Medulla oblongata (tissue), 1 donor: ENCODE results near the gene FAM234A.
"Not testable (repeated sequence)": the region's sequence is repeated elsewhere in the genome, so short reads cannot be mapped to it uniquely, and the experiment has no call there.

ENCODE experiments used
- DNase-seq: peaks from one replicate; pipeline ENCODE4 v3.0.0-alpha.2; 2015; ENCODE audit errors: extremely low spot score

Gene FAM234A, protein sequence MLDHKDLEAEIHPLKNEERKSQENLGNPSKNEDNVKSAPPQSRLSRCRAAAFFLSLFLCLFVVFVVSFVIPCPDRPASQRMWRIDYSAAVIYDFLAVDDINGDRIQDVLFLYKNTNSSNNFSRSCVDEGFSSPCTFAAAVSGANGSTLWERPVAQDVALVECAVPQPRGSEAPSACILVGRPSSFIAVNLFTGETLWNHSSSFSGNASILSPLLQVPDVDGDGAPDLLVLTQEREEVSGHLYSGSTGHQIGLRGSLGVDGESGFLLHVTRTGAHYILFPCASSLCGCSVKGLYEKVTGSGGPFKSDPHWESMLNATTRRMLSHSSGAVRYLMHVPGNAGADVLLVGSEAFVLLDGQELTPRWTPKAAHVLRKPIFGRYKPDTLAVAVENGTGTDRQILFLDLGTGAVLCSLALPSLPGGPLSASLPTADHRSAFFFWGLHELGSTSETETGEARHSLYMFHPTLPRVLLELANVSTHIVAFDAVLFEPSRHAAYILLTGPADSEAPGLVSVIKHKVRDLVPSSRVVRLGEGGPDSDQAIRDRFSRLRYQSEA

DNA sequence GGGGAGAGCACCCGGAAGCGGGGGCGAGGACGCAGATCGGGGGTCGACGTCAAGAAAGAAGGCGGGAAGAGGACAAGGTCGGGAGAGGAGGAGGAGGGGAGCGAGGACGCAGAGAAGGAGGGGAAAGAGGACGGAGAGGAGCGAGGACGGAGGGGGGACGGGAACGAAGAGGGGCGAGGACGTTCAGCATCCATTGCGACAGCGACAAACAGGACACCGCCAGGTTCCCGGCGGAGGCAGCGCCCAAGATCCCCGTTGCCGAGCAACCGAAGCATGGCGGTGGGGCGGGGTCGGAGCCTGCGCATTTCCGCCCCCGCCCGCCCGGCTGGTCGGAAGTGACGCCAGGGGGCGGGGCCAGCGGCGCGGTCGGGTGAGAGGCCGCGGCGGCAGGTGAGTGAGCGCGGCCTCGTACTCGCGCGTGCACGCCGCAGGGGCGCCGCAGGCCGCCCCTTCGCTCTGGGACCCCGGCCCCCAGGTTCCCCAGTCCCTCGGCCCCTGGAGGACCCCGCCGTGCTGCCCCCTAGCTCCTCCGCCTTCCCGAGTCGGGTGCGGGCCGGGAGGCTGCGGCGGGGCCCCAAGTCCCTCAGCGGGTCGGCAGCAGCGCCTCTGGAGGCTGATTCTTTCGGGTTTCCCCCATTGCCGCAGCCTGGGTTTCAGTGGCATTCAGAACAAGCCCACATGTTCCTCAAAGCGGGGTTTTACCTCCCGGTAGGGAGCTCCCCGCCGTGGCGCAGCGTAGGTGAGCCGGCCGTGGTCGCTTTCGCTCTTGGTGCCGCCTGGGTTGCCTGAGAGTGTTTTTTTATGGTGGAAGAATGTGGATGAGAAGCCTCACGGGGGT lies at the start of gene FAM234A:
TSS of gene FAM234A (plus strand) at position 354 of the 838 bp plus-strand sequence. CDS start 19,593 bp downstream, outside the sequence.
- DNase-seq: peak; percentile 96

DNA sequence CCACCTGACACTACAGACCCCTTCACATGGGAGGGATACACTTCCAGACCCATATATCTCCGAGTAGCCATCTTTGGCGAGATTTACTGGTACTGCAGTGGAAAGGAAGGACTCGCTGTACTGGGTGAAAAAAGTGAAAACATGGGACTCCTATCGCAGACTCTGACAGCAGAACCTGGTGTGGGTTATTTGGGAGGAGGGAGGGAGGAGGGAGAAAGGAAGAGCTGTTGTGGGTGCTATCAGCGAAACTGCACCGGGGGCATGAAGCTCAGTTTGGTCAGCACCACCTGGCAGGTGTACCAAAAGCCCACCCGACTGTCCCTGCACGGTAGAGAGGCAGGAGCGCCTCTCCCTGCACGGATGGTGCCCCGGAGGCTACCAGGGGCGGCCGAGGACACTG lies 49.4 kb upstream of the FAM234A start:
- no peak for DNase-seq

DNA sequence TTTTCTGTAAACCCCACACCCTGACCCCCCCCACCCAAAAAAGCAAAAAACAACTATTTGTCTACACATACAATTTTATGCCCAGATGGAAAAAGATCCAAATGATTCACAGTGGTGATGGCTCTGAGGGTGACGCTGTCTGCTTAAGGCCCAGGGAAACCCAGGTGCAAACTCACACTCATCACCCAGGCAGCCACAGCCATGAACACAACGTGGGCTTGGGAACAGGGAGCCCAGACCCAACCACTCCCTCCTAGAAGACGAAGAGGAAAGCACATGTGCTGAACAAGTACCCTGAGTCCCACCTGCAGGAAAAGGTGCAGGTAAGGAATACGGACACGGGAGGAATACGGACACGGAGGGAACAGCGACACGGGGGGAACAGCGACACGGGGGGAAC lies 48.9 kb upstream of the FAM234A start:
- DNase-seq: no peak

DNA sequence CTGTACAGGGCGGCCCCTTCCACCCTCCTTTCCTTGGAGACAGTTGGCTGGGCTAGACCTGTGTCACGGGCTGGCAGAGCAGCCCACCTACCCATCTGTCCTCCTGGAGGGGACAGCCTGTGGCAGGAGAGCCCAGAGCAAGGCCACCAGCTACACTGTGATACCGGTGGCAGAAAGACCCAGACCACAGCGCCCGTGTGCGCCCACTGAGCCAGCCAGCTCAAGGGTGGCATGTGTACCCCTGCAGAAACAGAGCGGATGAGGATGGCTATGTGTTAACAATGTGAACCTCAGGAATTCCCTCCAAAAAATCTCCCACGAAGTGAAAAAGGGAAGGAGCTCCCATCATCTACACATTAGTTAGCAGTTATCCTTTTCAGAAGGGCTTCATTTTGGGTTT lies 47.3 kb upstream of the FAM234A start:
- no peak for DNase-seq

DNA sequence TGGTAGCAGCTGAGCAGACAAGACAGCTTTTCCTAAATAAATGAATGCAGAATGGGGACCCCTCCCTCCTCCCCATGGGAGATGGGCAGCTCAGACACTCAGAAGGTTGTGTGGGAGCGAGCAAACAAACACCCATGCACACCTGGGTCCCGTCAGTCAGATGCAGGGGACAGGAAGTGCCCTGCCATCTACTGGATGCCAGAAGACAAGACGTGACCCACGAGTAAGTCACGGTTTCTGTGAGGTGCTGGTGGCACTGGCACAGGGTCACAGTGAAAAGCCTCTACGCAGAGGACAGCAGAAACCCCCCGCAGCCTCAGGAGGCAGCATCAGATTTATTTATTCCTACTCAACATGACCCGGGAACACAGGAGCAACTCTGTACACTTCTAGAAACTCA lies 45.9 kb upstream of the FAM234A start:
- DNase-seq: no peak

DNA sequence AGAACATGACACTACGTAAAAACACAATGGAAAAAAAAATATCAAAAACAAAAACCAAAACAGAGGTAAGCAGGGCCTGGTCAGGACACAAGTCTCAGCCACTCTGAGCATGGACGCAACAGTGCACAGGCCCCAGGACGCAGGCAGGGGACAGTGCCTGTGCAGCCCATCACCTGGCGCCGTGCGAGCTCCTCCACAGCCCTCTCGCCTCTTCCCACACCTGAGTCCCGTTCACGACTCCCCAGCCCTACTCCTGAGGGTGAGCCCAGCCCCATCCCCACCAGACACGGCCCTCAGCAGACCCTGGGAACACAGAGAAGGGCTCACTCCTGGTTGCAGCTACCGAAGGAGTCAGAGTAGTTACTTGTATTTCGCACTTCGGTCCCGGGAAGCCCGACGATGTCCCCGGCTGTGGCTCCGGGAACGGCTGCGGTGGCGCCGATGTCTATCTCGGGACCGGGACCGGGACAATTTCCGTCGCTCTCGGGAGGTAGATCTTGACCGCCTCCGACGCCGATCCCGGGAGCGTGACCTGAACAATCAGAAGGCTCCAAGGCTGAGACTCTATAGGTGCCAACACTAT lies 44.9 kb upstream of the FAM234A start:
- DNase-seq: no peak

DNA sequence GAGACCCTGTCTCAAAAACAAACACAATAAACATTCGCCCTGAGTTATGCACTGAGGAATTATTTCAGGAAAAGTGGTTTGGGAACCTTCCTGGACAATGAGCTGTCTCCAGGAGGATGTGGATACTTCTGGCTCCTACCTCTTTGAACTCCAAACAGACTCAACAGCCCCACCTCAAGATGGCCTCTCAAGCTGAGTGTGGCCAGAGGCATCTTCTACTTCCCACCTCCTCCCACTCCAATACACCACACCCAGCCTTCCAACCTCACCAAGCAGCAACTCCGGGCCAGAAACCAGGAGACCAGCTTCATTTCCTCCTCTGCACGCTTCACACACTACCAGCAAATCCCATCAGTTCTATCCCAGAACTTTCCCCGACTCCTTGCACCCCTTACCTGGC lies 42.8 kb upstream of the FAM234A start:
- no peak for DNase-seq

DNA sequence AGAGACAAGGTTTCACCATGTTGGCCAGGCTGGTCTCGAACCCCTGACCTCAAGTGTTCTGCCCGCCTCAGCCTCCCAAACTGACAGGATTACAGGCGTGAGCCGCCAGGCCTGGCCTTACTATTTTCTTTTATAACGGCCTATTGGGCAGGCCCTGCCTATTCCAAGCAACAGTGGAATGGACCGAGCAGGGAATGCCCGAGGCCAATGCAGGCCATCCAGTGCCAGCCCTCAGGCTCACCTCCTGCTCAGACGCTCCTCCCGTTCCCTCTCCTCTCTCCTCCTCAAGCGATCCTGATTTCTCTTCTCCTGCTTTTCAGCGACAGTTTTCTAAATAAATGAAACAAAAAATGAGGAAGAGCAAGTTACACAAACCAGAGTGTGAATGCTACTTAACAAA lies 41.9 kb upstream of the FAM234A start:
- DNase-seq: no peak

DNA sequence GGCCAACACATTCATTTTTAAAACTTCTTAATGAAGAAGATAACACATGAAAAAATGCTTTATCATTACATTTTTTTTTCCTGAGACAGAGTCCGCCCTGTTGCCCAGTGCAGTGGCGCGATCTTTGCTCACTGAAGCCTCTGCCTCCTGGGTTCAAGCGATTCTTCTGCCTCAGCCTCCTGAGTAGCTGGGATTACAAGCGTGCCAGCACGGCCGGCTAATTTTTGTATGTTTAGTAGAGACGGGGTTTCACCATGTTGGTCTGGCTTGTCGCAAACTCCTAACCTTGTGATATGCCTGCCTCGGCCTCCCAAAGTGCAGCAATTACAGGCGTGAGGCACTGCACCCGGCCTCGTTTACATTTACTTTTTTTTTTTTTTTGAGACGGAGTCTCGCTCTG lies 41.2 kb upstream of the FAM234A start:
- DNase-seq: no peak

DNA sequence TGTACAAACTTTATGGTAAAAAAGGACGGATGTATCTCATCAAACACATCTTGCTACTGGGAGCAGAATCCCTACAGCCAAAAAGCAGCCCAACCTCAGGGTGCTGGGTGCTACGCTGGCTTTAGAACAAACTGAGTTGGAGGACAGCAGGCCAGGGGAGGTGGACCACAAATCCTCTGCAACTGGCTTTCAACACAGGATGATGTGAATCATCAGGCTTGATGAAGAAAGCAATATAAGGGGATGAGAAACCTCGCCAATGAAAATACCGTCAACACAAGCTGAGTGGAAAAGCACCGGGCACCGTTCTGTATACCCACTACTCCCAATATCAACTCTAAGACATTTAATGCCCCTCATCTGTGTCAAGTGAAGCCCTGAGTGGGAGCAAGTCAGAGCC lies 40.1 kb upstream of the FAM234A start:
- DNase-seq: no peak

DNA sequence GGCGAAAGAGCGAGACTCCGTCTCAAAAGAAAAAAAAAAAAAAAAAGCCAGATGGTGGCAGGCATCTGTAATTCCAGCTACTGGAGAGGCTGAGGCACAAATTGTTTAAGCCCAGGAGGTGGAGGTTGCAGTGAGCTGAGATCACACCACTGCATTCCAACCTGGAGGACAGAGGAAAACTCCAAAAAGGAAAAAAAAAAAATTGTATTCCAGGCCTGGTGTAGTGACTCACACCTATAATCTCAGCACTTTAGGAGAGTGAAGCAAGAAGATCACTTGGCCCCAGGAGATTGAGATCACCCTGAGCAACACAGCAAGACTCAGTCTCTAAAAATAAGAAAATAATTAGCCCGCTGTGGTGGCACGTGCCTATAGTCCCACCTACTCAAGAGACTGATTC lies 34.2 kb upstream of the FAM234A start:
- DNase-seq: no peak

DNA sequence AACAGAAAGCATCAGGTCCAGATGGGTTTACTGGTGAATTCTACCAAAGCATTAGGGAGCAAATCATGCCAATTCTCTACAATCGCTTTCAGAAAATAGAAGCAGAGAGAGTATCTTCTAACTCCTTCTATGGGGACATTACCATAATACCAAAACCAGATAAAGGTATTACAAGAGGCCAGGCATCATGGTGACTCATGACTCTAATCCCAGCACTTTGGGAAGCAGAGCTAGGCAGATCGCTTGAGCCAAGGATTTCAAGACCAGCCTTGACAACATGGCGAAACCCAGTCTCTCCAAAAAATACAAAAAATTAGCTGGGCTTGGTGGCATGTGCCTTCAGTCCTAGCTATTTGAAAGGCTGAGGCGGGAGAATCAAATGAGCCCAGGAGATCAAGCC lies 31.4 kb upstream of the FAM234A start:
- no peak for DNase-seq

DNA sequence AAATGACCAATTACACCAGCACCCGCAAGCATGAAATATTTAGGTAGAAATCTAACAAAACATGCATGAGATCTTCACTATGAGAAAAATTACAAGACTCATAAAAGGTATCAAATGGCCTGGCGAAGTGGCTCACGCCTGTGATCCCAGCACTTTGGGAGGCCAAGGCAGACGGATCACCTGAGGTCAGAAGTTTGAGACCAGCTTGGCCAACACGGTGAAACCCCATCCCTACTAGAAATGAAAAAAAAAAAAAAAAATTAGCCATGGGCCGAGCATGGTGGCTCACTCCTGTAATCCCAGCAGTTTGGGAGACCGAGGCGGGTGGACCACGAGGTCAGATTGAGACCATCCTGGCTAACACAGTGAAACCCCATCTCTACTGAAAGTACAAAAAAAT lies 30.6 kb upstream of the FAM234A start:
- not testable (repeated sequence) for DNase-seq

DNA sequence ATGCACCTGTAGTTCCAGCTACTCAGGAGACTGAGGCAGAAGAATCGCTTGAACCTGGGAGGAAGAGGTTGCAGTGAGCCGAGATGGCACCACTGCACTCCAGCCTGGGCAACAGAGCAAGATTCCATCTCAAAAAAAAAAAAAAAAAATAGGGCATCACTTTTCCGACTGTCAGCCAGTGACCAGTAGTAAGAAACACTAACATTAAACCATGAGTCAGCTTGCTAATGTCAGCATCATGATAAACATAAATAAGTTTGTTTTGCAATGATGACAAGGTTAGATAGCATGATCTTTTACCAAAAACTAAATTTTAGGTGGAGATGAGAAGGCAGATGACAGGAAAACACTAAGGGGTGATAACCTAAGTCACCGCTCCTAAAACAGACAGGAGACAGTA lies 25.3 kb upstream of the FAM234A start:
- not testable (repeated sequence) for DNase-seq

DNA sequence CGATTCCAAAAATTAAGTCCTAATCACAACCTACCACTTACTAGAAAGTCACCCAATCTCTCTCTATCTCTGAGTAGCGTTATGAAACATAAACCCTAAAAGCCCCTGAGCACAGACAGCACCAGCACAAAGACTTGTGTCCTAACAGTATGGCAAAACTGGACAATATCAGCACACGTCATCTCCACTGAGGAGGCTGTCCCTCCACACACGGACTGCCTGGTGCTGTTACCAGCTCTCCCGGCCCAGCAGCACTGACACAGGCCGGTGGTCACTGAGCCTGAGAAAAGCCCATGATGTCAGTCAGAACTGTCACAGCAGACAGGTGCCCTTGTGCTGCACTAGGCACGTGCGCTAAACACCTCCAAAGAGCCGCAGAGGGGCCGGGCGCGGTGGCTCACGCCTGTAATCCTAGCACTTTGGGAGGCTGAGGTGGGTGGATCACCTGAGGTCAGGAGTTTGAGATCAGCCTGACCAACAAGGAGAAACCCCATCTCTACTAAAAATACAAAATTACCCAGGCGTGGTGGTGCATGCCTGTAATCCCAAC lies 22.9 kb upstream of the FAM234A start:
- DNase-seq: not testable (repeated sequence)

DNA sequence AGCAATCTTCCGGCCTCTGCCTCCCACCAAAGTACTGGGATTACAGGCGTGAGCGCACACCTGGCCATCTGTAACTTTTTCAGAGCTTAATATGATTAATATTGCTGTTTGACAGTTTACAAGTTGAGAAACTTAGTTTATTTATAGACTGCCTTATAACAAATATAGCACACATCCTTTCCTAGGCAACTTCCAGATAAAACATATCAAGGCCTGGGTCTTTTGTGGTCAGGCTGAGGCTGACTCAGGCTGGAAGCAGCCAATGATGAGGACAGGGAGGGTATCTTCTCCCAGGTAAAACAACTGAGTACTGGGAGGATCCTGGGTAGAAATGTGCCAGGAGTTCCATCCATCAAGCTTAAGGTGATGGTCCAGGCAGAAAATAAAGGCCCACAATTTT lies 21.6 kb upstream of the FAM234A start:
- DNase-seq: no peak

DNA sequence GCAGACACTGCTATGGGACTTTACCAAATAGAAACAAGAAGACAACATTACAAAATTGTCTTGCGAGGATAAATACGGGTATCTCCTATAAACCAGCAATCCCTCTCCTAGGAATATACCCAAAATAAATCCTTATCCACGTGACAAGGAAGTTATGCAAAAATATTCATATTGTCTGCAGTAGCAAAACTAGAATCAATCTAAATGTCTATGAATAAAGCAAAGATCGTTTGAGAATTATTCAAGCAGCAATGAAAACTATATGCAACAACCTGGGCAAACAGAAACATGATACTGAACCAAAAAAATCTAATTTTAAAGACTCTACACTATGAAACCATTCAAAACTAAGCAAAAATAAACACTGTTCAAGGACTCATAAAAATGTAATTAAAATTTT lies 14.6 kb upstream of the FAM234A start:
- no peak for DNase-seq

DNA sequence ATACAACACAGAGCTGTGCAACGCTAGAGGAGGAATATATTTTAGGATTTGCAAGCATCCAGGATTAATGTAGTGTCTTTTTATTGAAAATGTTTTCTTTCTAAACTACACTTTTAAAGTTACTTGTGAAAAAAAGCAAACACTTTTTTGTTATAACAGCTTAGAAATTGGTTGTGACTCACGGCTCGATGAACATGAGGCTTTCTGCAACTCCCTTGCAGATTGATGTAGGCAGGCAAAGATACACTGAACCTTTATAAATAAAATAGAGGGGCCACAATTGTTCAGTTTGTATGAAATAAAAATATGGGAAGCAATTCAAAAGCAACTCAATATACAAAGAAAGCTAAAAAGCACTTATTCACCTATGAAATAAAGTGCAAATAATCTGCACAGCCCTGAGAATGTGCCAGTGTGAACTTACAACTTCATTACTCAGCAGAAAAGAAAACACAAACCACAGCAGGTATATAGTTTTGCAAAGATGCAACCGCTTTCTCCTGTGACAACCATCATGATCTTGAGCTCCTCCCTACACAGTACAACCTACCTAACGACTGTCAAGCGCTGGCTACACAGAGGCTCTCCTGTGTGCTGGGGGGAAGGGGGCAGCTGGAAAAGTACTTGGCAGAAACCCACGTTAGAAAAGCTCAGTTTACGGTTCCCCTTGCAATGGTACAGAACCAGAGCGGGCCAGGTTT lies 6.3 kb upstream of the FAM234A start:
- DNase-seq: no peak

DNA sequence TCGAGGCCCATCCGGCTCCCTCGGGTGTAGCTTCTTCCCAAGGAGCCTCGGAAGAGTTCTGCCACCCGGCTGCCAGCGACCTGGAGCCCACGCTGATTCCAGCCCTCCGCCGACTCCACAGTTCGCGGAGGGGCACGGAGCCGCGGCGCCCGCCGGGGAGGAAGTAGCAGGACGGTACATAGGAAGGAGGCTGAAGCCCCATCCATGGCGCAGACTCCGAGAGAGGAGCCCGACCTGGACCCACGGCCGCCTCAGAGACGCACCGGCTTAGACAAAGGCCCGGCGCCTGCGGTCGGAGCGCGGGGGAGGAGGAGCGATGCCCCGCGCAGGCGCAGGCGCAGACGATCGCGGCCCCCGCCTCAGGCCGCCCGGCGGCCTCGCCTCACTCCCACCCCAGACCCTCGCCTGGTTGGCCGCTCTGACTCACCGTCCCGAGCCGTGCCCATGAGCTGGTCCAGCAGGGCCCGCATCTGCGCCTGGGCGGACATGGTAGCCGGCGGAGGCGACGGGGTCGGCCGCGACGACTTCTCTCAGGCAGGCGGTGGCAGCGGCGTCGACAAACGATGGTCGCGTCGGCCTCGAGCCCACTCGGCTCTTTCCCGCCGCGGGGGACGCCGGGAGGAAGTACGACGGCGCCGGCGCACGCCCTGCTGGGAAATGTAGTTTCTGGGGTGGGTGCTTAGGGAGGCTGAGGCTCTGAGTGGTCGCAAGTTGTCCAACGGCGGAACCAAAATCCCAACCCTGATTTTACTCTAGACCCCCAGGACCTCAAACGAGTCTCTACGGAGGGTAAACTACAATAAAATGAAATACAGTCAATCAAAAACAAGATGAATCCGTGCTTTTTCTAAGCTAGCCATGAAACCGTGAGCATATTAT lies 5.5 kb upstream of the FAM234A start, which contains the start of gene LUC7L:
TSS of gene LUC7L (minus strand) at position 598 of the 879 bp plus-strand sequence. CDS start at position 488, 110 bp downstream.
- peak; percentile 94 for DNase-seq

DNA sequence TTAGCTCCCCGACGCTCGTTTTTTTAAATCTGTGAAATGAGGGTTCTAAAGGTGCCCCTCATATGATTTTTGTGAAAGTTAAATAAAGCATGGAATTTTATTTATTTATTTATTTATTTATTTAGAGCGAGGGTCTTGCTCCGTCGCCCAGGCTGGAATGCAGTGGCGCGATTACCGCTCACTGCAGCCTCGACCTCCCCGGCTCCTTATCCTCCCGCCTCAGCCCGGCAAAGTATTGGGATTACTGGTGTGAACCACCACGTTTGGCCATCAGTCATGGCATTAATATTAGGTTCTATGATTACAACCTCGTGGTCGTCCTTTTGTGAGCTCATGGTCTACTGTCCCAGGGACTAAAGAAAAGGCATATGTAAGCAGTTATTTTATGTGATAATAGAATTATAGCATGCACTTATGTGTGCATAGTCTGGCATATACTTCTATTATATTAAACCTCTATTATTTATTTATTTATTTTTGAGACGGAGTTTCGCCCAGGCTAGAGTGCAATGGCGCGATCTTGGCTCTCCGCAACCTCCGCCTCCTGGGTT lies 4.8 kb upstream of the FAM234A start:
- DNase-seq: no peak
